GM12801 (cell line): Measurements from ENCODE around the gene TMCO4.

Experiments
- CTCF ChIP-seq: IDR thresholded peaks from one replicate; pipeline ENCODE4 v1.5.1; 2011; ENCODE audit warnings: control low read depth; ENCODE audit not compliant: insufficient read length; ENCODE audit errors: extremely low read depth

The TMCO4 gene

DNA sequence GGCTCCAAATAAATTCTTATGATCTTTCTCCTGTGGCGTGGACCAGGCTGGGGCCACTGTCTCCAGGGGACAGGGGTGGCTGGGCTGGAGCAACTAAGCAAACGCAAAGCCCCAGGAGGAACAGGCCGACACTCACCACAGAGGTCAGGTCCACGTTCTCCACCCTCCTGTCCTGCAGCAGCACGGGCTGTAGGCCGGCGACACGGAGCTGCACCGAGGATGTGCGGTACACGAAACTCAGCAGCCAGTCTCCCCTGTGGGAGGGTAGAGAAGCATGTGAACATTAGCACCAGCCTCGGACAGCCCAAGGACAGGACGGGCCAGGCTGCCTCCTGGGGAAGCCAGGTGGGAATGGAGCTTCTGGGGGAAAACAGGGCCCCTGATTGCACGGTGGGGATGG is 105.4 kb downstream of the TMCO4 start:
- no peak for TF ChIP-seq CTCF

GRCh38 chr1:19690342-19690741 is 109.4 kb downstream of the TMCO4 start:
- TF ChIP-seq CTCF, result no peak

DNA sequence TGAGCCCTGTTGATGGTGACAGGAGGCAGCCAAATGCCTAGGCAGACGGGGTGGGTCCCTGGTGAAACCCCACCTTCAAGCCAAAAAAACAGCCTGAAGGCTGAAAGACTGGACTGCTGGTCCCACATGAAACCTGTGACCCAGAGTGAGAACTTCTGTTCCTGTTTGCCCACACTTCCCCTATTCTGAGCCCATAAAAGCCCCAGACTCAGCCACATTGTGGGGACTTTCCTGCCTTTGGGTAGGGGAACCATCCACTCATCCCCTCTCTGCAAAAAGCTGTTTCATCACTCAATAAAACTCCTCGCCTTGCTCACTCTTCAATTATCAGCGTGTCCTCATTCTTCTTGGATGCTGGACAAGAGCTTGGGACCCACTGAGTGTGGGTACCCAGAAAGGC is 109.9 kb downstream of the TMCO4 start:
- no peak for TF ChIP-seq CTCF

DNA sequence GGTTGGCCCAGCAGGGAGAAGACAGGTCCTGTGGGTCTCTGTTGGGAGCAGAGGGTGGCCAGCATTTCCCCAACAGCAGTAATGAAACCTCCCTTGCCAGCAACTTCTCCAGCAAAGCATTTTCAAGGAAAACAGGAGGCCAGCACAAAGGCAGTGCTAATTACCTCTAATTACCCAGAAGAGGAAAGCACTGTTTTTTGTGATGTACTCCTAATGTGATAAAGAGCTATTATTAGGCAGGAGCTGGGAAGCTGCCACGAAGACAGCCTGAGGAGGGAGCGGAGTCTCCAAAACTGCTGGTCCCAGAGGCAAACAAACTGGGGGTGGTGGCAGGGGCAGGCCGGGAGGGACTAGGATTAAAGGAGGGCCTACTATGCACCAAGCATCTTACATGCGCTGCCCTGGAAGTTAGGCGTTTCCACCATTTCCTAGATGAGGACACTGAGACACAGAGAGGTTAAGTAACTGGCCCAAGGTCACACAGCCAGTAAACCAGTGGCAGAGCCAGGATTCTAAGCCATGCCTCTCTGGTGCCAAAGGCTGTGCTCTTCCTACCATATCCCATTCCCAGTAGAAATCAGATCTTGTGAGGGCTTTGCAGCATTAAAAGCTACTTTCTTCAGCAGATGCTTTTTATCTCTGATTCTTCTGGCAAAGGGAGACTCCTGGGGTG is 110.5 kb downstream of the TMCO4 start:
- no peak for TF ChIP-seq CTCF

- TF ChIP-seq CTCF, result no peak
Observed at GRCh38 chr1:19688041-19688842, 111.5 kb downstream of the TMCO4 start.

GRCh38 chr1:19687414-19687813 is 112.3 kb downstream of the TMCO4 start:
- no peak for TF ChIP-seq CTCF

DNA sequence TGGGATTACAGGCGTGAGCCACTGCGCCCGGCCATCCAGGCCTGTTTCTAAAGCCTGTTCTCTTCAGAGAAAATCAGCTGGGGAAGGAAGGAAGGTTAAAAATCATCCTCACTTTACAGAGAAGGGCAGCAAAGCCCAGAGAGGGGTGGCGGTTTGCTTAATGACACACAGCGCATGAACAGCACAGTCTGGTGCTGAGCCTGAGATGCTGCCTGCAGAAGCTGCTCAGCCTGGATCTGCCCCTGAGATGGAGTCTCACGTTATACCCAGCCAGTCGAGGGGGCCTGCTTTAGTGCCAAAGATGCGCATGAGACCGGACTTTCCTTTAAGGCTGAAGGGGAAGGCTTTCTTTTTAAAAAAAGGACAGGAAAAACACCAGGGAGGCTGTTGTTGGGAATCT is 113.7 kb downstream of the TMCO4 start:
- no peak for TF ChIP-seq CTCF
